ENCODE measurements around the gene TICAM2. TPM values are rescaled to one million over a fixed set of nuclear protein-coding genes. Genes with fewer than 3 reads are reported as not detected.

The TICAM2 gene
- total RNA-seq, 1 donor from 2014 or later = 0.53 TPM

GRCh38 chr5:115623658-115624057 is 21.4 kb upstream of the TICAM2 start:
- Histone ChIP-seq H3K36me3 (peaks cover 3 to 16% of the 10 kb centered on the region in 2 donors), H3K27me3 (no peaks in the 10 kb centered on the region), H3K9me3 (no peaks in the 10 kb centered on the region), H3K4me3 (peak overlapping the region; percentile 2 to 79), H3K4me1 (peaks cover 0 to 22% of the 10 kb centered on the region in 2 donors), H3K27ac (peak overlapping the region in 1 of 2 donors; percentile 95)
- intact Hi-C loops (cut with DNase I) = no loop called here
- no peak for TF ChIP-seq CTCF (IDR thresholded peaks at IDR 0.05)
- DNase-seq (ENCODE audit: low spot score in 2 of 2) = no peak

GRCh38 chr5:115621365-115621900 is 19.2 kb upstream of the TICAM2 start:
- no peak for DNase-seq (ENCODE audit: low spot score in 2 of 2)
- intact Hi-C loops (cut with DNase I) = no loop called here
- Histone ChIP-seq H3K27ac (no peak overlapping the region), H3K27me3 (no peaks in the 10 kb centered on the region), H3K9me3 (no peaks in the 10 kb centered on the region), H3K4me1 (peaks cover 0 to 19% of the 10 kb centered on the region in 2 donors), H3K36me3 (peaks cover 3 to 26% of the 10 kb centered on the region in 2 donors), H3K4me3 (no peak overlapping the region)
- TF ChIP-seq CTCF (IDR thresholded peaks at IDR 0.05) = no peak

GRCh38 chr5:115616892-115617291 is 14.6 kb upstream of the TICAM2 start:
- H3K4me3 ChIP-seq = no peak overlapping the region
- no peaks in the 10 kb centered on the region for H3K4me1 ChIP-seq
- no peak for DNase-seq (ENCODE audit: low spot score in 2 of 2)
- H3K27me3 ChIP-seq = no peaks in the 10 kb centered on the region
- peaks cover 3 to 51% of the 10 kb centered on the region in 2 donors for H3K36me3 ChIP-seq
- H3K9me3 ChIP-seq = no peaks in the 10 kb centered on the region
- intact Hi-C loops (cut with DNase I) = no loop called here
- no peak overlapping the region for H3K27ac ChIP-seq
- no peak for TF ChIP-seq CTCF (IDR thresholded peaks at IDR 0.05)

- intact Hi-C loops (cut with DNase I) = no loop called here
- no peak for TF ChIP-seq CTCF (IDR thresholded peaks at IDR 0.05)
Observed at GRCh38 chr5:115616472-115616871, 14.2 kb upstream of the TICAM2 start.

GRCh38 chr5:115611873-115612272 is 9.6 kb upstream of the TICAM2 start:
- intact Hi-C loops (cut with DNase I) = no loop called here
- no peak overlapping the region for H3K27ac ChIP-seq
- H3K4me1 ChIP-seq = no peaks in the 10 kb centered on the region
- H3K4me3 ChIP-seq = no peak overlapping the region
- no peak for DNase-seq (ENCODE audit: low spot score in 2 of 2)
- no peaks in the 10 kb centered on the region for H3K9me3 ChIP-seq
- no peak for TF ChIP-seq CTCF (IDR thresholded peaks at IDR 0.05)
- peaks cover 0 to 27% of the 10 kb centered on the region in 2 donors for H3K36me3 ChIP-seq
- H3K27me3 ChIP-seq = no peaks in the 10 kb centered on the region

More at GRCh38 chr5:115616472-115616871, 14.2 kb upstream of the TICAM2 start:
- H3K36me3 ChIP-seq = peaks cover 3 to 51% of the 10 kb centered on the region in 2 donors
- H3K27me3 ChIP-seq = no peaks in the 10 kb centered on the region
- DNase-seq (ENCODE audit: low spot score in 2 of 2) = no peak
- H3K9me3 ChIP-seq = no peaks in the 10 kb centered on the region
- H3K27ac ChIP-seq = no peak overlapping the region
- no peaks in the 10 kb centered on the region for H3K4me1 ChIP-seq
- H3K4me3 ChIP-seq = no peak overlapping the region

- no peak for TF ChIP-seq CTCF (IDR thresholded peaks at IDR 0.05)
- H3K9me3 ChIP-seq = no peaks in the 10 kb centered on the region
- H3K27ac ChIP-seq = peak overlapping the region in 1 of 2 donors; percentile 15
- H3K4me1 ChIP-seq = peaks cover 0 to under 1% of the 10 kb centered on the region in 2 donors
- intact Hi-C loops (cut with DNase I) = no loop called here
- DNase-seq (ENCODE audit: low spot score in 2 of 2) = no peak
- H3K36me3 ChIP-seq = peaks cover 0 to 5% of the 10 kb centered on the region in 2 donors
- H3K4me3 ChIP-seq = no peak overlapping the region
- no peaks in the 10 kb centered on the region for H3K27me3 ChIP-seq
Observed at GRCh38 chr5:115607935-115608334, 5.7 kb upstream of the TICAM2 start.

Data from ascending aorta (tissue), 2 donors.